IPS DF 6.9 (cell line): ENCODE data around the gene SRRM5.
"Not testable (repeated sequence)": the region's sequence is repeated elsewhere in the genome, so short reads cannot be mapped to it uniquely, and the experiment has no call there.

Source experiments
- DNase-seq: peaks from one replicate; pipeline ENCODE4 v3.0.0-alpha.2; 2013; ENCODE audit warnings: low read depth, low spot score
- H3K27ac ChIP-seq: one replicate; pipeline ENCODE4 v1.5.1; 2013; ENCODE audit warnings: low read length, control low read depth
- H3K27me3 ChIP-seq: 2 replicates; pipeline ENCODE4 v1.6.1; 2013; ENCODE audit warnings: mild to moderate bottlenecking, low read length; ENCODE audit not compliant: control insufficient read depth, insufficient read depth
- H3K36me3 ChIP-seq: 2 replicates; pipeline ENCODE4 v1.6.1; 2013; ENCODE audit warnings: low read length; ENCODE audit not compliant: control insufficient read depth, insufficient read depth
- H3K4me1 ChIP-seq: 2 replicates; pipeline ENCODE4 v1.6.1; 2013; ENCODE audit warnings: low read length; ENCODE audit not compliant: control insufficient read depth, insufficient read depth
- H3K4me3 ChIP-seq: 2 replicates; pipeline ENCODE4 v1.5.1; 2013; ENCODE audit warnings: mild to moderate bottlenecking, low read length
- H3K9me3 ChIP-seq: 2 replicates; pipeline ENCODE4 v1.6.1; 2013; ENCODE audit warnings: low read length, inconsistent platforms; ENCODE audit not compliant: control insufficient read depth, insufficient read depth
- WGBS: extraction: QIAGEN DNeasy Blood & Tissue Kit; methylation state at CpG from one replicate; pipeline ENCODE4 v1.1.7; 2013; ENCODE audit warnings: mixed read lengths, missing lambda C conversion rate; ENCODE audit not compliant: insufficient read length, insufficient coverage; 5-methylcytosine and 5-hydroxymethylcytosine counted together

Gene SRRM5

DNA sequence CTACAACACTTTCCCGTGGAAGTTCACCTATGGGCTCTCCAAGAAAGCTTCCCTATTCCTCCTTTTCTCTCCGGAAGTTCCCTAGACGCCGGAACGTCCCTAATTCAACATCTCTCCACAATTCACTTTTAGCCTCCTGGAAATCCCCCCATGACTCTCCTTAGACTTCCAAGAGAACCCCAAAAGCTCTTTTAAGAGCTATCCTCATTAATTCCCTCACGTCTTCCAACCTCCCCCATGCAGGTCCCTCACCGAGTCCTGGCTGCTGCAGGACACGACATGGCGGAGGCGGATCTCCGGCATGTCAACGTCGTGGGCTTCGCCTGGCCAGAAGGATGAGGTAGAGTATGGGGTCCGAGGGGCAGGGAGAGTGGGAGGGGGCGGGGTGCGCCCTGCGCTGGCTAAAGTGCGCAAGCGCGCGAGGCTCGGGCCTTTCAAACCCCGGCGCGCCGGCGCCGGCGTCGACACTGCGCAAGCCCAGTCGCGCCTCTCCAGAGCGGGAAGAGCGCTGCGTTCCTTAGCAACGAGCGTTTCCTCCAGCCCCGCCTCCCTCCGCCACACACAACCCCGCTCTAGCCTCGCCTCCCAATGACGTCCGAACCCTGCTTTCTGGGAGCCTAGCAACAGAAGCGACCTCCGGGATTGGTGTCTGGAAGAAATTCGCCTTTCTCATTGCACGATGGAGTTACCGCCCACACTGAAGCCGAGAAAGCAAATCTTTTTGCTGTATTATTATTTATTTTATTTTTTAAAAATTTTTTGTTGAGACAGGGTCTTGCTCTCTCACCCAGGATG is 36.5 kb upstream of the SRRM5 start, which contains the start of the genes PINLYP and XRCC1:
Gene PINLYP, plus strand, starts transcription at position 646 of the 795 bp plus-strand sequence. CDS start 1,391 bp downstream, outside the sequence.
Gene XRCC1, minus strand, starts transcription at position 372 of the 795 bp plus-strand sequence. Its CDS starts 69 bp downstream, at position 303.
- Histone ChIP-seq H3K36me3 (no peaks in the 10 kb centered on the region), H3K27ac (no peak within 1 kb of the TSS), H3K9me3 (no peaks in the 10 kb centered on the region), H3K4me1 (0 out of 2 replicates have a peak, but pooled peaks cover 2% of the 10 kb centered on the region), H3K4me3 (peak within 1 kb of the TSS; percentile 78; the same call in 1 of the 2 replicates), H3K27me3 (no peaks in the 10 kb centered on the region)
- DNase-seq, result peak; percentile 98
- no CpG with 5 or more reads among the region's 51 CpGs for WGBS

DNA sequence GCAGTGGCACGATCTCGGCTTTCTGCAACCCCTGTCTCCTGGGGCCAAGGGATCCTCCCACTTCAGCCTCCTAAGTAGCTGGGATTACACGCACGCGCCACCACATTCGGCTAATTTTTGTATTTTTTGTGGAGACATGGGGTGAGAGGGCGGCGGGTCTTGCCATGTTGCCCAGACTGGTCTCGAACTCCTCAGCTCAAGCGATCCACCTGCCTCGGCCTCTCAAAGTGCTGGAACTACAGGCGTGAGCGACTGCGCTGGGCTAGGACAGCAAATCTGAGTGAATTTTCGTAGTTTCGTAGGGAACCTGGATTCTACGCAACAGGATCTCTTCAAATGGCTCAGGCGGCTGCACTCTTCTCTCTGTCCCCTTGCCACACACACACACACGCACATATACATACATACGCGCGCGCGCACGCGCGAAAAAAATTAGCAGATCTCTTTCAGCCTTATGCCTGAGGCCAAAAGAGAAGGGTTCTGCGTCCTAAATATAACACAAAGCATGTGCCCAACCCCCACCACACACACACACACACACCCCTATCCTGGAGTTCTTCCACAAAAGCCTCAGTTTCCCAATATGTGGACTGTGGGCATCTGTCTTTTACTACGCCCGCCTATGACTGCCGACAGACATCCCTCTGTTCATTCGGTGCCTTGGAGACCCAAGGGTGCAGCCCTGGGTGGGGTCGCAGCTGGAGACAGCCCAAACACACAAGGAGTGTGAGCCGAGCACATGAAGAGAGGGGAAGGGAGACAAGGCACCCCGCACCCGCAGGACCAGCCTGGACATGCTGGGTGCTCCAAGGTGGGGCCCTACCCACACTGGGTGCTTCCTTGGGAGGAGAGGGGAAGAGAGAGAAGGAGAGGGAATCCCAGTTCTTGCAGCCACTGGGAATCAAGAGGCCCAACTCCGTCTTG is 35.7 kb upstream of the SRRM5 start:
- WGBS, result no CpG with 5 or more reads among the region's 37 CpGs
- Histone ChIP-seq H3K9me3 (no peaks in the 10 kb centered on the region), H3K27ac (no peak overlapping the region), H3K36me3 (no peaks in the 10 kb centered on the region), H3K4me3 (peak overlapping the region; percentile 7; the same call in 1 of the 2 replicates), H3K27me3 (no peaks in the 10 kb centered on the region), H3K4me1 (0 out of 2 replicates have a peak, but pooled peaks cover 2% of the 10 kb centered on the region)
- DNase-seq, result no peak

DNA sequence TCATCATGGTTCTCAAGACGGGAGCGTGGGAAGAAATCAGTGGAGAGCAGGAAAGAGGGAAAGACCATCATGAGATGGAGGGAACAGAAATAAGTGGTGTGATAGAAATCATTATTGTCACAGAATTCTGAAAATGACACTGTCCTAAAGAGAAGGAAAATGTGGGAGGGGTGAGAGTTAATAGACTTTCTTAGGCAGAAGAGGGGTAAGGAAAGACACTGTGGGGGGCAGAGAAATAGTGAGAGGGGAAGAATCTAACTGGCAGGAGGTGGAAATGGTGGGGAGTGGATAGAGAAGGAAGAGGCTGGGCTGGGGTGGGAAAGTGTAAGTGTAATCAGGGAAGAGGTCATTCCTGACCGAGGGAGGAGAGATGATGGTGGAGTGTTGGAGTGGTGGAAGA is 33.1 kb upstream of the SRRM5 start:
- Histone ChIP-seq H3K4me3 (no peak overlapping the region), H3K4me1 (0 out of 2 replicates have a peak, but pooled peaks cover 2% of the 10 kb centered on the region), H3K9me3 (no peaks in the 10 kb centered on the region), H3K36me3 (no peaks in the 10 kb centered on the region), H3K27me3 (no peaks in the 10 kb centered on the region), H3K27ac (no peak overlapping the region)
- no peak for DNase-seq
- WGBS, result 100% methylated on average over 1 of the region's 3 CpGs

DNA sequence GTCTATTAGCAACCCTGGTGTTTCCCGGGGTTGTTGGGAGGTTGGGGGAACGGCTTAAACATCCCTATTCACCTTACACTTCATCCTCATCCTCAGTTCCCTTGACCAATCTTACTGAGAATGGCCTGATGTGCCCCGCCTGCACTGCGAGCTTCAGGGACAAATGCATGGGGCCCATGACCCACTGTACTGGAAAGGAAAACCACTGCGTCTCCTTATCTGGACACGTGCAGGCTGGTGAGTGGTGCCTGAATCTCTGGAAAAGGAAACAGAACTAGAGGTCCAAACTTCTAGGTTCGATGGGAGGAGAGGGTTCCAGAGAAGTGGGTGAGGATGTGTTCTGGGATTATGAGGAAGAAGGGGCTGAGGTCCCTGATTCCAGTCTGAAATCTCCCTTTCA is 30.4 kb upstream of the SRRM5 start:
- no peaks in the 10 kb centered on the region for H3K27me3 ChIP-seq
- H3K4me1 ChIP-seq, result 0 out of 2 replicates have a peak, but pooled peaks cover under 1% of the 10 kb centered on the region
- no peak overlapping the region for H3K4me3 ChIP-seq
- no peak overlapping the region for H3K27ac ChIP-seq
- no peaks in the 10 kb centered on the region for H3K9me3 ChIP-seq
- no CpG with 5 or more reads among the region's 7 CpGs for WGBS
- DNase-seq, result no peak
- no peaks in the 10 kb centered on the region for H3K36me3 ChIP-seq

DNA sequence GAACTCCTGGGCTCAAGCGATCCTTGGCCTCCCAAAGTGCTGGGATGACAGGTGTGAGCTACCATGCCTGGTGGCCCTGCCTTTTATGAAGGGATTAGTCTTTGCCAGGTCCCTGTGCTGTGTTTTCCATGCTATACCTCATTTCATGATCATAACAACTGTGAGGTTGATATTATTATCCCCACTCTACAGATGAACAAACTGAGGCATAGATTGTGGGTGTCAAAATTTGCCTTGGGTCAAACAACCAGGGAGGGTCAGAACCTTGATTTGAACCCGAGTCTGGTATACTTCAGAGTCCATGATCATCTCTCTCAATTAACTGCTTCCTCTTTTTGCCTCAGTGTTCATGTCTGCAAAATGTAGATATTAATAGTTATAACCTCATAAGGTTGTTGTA is 29.4 kb upstream of the SRRM5 start:
- Histone ChIP-seq H3K9me3 (no peaks in the 10 kb centered on the region), H3K4me3 (no peak overlapping the region), H3K27me3 (no peaks in the 10 kb centered on the region), H3K27ac (no peak overlapping the region), H3K36me3 (no peaks in the 10 kb centered on the region), H3K4me1 (no peaks in the 10 kb centered on the region)
- no peak for DNase-seq
- WGBS, result no CpG with 5 or more reads among the region's 2 CpGs

DNA sequence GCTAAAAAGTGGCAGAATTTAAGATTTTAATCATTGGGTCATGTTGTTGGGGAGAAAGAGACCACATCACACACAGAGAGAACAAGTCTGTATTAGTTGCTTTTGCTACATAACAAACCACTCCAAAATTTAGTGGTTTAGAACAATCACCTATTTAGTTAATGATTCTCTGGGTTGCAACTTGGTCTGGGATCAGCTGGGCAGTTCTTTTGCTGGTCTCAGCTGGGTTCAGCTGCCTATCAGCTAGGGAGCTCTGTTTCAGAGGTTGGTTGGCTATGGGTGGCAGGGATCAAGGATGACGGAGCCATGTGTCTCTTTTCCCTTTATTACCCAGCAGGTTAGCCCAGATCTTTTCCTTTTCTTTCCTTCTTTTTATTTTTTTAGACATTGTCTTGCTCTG is 27.4 kb upstream of the SRRM5 start:
- H3K4me1 ChIP-seq, result no peaks in the 10 kb centered on the region
- no CpG with 5 or more reads among the region's 1 CpG for WGBS
- no peaks in the 10 kb centered on the region for H3K9me3 ChIP-seq
- H3K27ac ChIP-seq, result no peak overlapping the region
- no peaks in the 10 kb centered on the region for H3K36me3 ChIP-seq
- H3K4me3 ChIP-seq, result no peak overlapping the region
- no peak for DNase-seq
- no peaks in the 10 kb centered on the region for H3K27me3 ChIP-seq

DNA sequence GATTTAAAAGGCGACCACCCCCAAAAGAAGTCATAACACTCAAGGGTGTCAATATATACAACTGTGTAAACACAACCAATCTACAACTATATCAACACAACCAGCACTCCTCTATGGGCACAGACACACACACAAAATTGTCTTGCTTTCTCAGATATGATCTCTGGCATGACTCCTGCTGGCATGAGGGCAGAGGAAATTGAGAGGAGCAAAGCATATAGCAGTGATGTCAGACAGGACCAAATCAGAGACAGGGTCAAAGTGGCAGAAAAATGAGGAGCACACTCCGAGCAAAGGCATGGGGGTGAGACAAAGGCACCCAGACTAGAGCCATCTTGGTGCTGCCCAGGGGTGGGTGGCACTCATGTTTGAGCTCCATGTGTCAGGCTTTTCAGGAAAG is 25.5 kb upstream of the SRRM5 start:
- Histone ChIP-seq H3K4me3 (no peak overlapping the region), H3K9me3 (no peaks in the 10 kb centered on the region), H3K27me3 (no peaks in the 10 kb centered on the region), H3K4me1 (no peaks in the 10 kb centered on the region), H3K36me3 (no peaks in the 10 kb centered on the region), H3K27ac (no peak overlapping the region)
- no CpG with 5 or more reads among the region's 2 CpGs for WGBS
- no peak for DNase-seq

DNA sequence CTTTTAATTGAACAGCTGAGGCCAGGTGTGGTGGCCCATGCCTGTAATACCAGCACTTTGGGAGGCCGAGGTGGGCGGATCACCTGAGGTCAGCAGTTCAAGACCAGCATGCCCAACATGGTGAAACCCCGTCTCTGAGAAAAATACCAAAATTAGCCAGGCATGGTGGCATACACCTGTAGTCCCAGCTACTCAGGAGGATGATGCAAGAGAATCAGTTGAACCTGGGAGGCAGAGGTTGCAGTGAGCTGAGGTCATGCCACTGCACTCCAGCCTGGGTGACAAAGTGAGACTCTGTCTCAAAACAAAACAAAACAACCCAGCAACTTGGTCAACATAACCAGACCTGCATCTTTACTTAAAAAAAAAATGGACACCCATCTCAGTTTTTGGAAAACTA is 24.9 kb upstream of the SRRM5 start:
- H3K9me3 ChIP-seq, DNase-seq, H3K36me3 ChIP-seq, H3K27ac ChIP-seq, H3K4me1 ChIP-seq, H3K27me3 ChIP-seq, H3K4me3 ChIP-seq: not testable (repeated sequence)
- no CpG with 5 or more reads among the region's 3 CpGs for WGBS

DNA sequence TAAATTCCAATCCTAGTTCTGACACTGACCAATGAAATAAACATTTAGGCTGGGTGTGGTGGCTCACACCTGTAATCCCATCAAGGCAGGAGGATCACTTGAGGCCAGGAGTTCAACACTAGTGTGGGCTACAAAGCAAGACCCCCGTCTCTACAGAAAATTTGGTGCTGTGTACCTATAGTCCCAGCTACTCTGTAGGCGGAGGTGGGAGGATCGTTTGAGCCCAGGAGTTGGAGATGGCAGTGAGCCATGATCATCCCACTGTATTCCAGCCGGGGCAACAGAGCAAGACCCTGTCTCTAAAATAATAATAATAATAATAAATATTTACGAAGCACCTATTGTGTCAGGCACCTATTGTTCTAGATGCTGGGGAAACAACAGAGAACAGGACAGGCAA is 22.6 kb upstream of the SRRM5 start:
- Histone ChIP-seq H3K27me3 (no peaks in the 10 kb centered on the region), H3K27ac (no peak overlapping the region), H3K4me3 (no peak overlapping the region), H3K36me3 (peaks cover 15% of the 10 kb centered on the region), H3K4me1 (no peaks in the 10 kb centered on the region), H3K9me3 (no peaks in the 10 kb centered on the region)
- no peak for DNase-seq
- no CpG with 5 or more reads among the region's 5 CpGs for WGBS

DNA sequence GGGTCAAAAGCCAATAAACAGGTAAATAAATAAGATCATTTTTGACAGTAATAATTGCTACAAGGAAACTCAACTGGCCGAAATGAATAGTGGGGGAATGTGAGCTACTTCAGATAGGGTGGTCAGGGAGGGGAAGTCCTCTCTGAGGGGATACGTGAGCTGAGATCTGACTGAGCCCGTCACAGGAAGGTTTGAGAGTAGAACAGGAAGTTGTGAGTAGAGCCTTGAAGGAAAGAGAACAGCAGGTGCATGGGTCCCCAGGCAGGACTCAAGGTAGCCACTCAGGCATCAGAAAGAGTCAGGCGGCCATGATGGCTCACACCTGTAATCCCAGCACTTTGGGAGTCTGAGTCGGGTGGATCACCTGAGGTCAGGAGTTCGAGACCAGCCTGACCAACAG is 22.2 kb upstream of the SRRM5 start:
- Histone ChIP-seq H3K4me3 (no peak overlapping the region), H3K27me3 (no peaks in the 10 kb centered on the region), H3K4me1 (no peaks in the 10 kb centered on the region), H3K36me3 (peaks cover 15% of the 10 kb centered on the region), H3K9me3 (no peaks in the 10 kb centered on the region), H3K27ac (no peak overlapping the region)
- no peak for DNase-seq
- whole genome bisulfite sequencing, result no CpG with 5 or more reads among the region's 6 CpGs
